IMR-90 (cell line): ENCODE measurements around the gene LUC7L3. TPM values are rescaled to one million over a fixed set of nuclear protein-coding genes. Genes with fewer than 3 reads are reported as not detected.

ENCODE experiments used
- ATAC-seq: fragments of 200-7000 bp; cut with Tn5 transposase; 2 replicates; pipeline ENCODE4 v1.9.1; 2020; ENCODE audit warnings: low read depth, mild to moderate bottlenecking, moderate library complexity
- BruUV-seq: library from RNA; stranded (reverse); fragments of 400-500 nt; replicated peaks from 2 replicates; lab custom pipeline; 2021; lab: Mats Ljungman, UMichigan
- CTCF ChIA-PET: fragments of 300-600 bp; formaldehyde crosslinking; extraction: SDS; loops from one replicate; lab custom pipeline; 2021; ENCODE audit warnings: antibody characterized with exemption; lab: Yijun Ruan, JAX
- POLR2A ChIA-PET: fragments of 300-600 bp; sonication (Branson Sonifier 250); formaldehyde crosslinking; loops from one replicate; lab custom pipeline; 2022; ENCODE audit warnings: antibody characterized with exemption; ENCODE audit not compliant: unreplicated experiment; lab: Charles Lee
- DNase-seq: peaks from one replicate; pipeline ENCODE4 v3.0.0; 2013
- H2AFZ ChIP-seq: replicated peaks from 2 replicates; pipeline ENCODE3; 2013; ENCODE audit warnings: low read length, mild to moderate bottlenecking; ENCODE audit not compliant: poor library complexity
- H2AK5ac ChIP-seq: 2 replicates; pipeline ENCODE4 v1.6.1; 2013; ENCODE audit warnings: low read depth, low read length, inconsistent platforms
- H2AK9ac ChIP-seq: replicated peaks from 2 replicates; pipeline ENCODE3; 2013; ENCODE audit warnings: mild to moderate bottlenecking, low read depth, low read length, moderate library complexity; ENCODE audit not compliant: poor library complexity
- H2BK120ac ChIP-seq: 2 replicates; pipeline ENCODE4 v1.6.1; 2013; ENCODE audit warnings: low read depth, low read length, inconsistent platforms
- H2BK15ac ChIP-seq: 3 replicates; pipeline ENCODE4 v1.6.1; 2013; ENCODE audit warnings: low read depth, low read length, inconsistent platforms
- H2BK20ac ChIP-seq: 2 replicates; pipeline ENCODE4 v1.6.1; 2013; ENCODE audit warnings: low read depth, mild to moderate bottlenecking, inconsistent platforms, low read length, moderate library complexity
- H2BK5ac ChIP-seq: 2 replicates; pipeline ENCODE4 v1.6.1; 2013; ENCODE audit warnings: mild to moderate bottlenecking, low read depth, low read length, inconsistent platforms; ENCODE audit not compliant: poor library complexity, severe bottlenecking
- H3K14ac ChIP-seq: replicated peaks from 2 replicates; pipeline ENCODE4 v1.6.1; 2013; ENCODE audit warnings: low read depth, low read length, inconsistent platforms
- H3K18ac ChIP-seq: 2 replicates; pipeline ENCODE4 v1.6.1; 2013; ENCODE audit warnings: low read depth, low read length, control low read depth
- H3K23ac ChIP-seq: 2 replicates; pipeline ENCODE4 v1.6.1; 2013; ENCODE audit warnings: low read depth, low read length, inconsistent platforms
- H3K27ac ChIP-seq: 2 replicates; pipeline ENCODE4 v1.5.1; 2013; ENCODE audit warnings: mild to moderate bottlenecking, control low read depth, low read length; ENCODE audit not compliant: insufficient read depth
- H3K27me3 ChIP-seq: 2 replicates; pipeline ENCODE4 v1.6.1; 2013; ENCODE audit warnings: low read length; ENCODE audit not compliant: control insufficient read depth, insufficient read depth
- H3K36me3 ChIP-seq: 2 replicates; pipeline ENCODE4 v1.6.1; 2013; ENCODE audit warnings: low read length, mixed read lengths; ENCODE audit not compliant: control insufficient read depth, insufficient read depth
- H3K4ac ChIP-seq: 2 replicates; pipeline ENCODE4 v1.6.1; 2013; ENCODE audit warnings: low read depth, low read length, inconsistent platforms
- H3K4me1 ChIP-seq: 2 replicates; pipeline ENCODE4 v1.6.1; 2013; ENCODE audit warnings: low read length, mixed read lengths; ENCODE audit not compliant: control insufficient read depth, insufficient read depth
- H3K4me2 ChIP-seq: 2 replicates; pipeline ENCODE4 v1.6.1; 2013; ENCODE audit warnings: low read depth, mild to moderate bottlenecking, control low read depth, low read length, moderate library complexity
- H3K4me3 ChIP-seq: 2 replicates; pipeline ENCODE4 v1.5.1; 2013; ENCODE audit warnings: low read depth, mild to moderate bottlenecking, control low read depth, low read length, moderate library complexity; ENCODE audit not compliant: insufficient read depth
- H3K56ac ChIP-seq: 2 replicates; pipeline ENCODE4 v1.6.1; 2013; ENCODE audit warnings: low read length, inconsistent platforms; ENCODE audit not compliant: insufficient read depth; ENCODE audit errors: extremely low read depth
- H3K79me1 ChIP-seq, 2 experiments: 2 replicates each; pipeline ENCODE4 v1.6.1; 2013; ENCODE audit warnings: low read length in 2 of 2, inconsistent platforms in 1 of 2, low read depth in 1 of 2
- H3K9ac ChIP-seq: 2 replicates; pipeline ENCODE4 v1.6.1; 2013; ENCODE audit warnings: low read depth, low read length, control low read depth
- H3K9me1 ChIP-seq: 2 replicates; pipeline ENCODE4 v1.6.1; 2013; ENCODE audit warnings: low read length, inconsistent platforms; ENCODE audit not compliant: insufficient read depth
- H3K9me3 ChIP-seq: 2 replicates; pipeline ENCODE4 v1.6.1; 2013; ENCODE audit warnings: low read length; ENCODE audit not compliant: control insufficient read depth, insufficient read depth
- H4K20me1 ChIP-seq: 2 replicates; pipeline ENCODE4 v1.6.1; 2013; ENCODE audit warnings: low read length, inconsistent platforms; ENCODE audit not compliant: insufficient read depth
- H4K5ac ChIP-seq: 2 replicates; pipeline ENCODE4 v1.6.1; 2013; ENCODE audit warnings: mild to moderate bottlenecking, low read depth, low read length, control low read depth
- H4K8ac ChIP-seq, 2 experiments: 2 replicates each; pipeline ENCODE4 v1.6.1; 2013; ENCODE audit warnings: low read depth in 2 of 2, low read length in 2 of 2, control low read depth in 1 of 2, inconsistent platforms in 1 of 2
- H4K91ac ChIP-seq: 2 replicates; pipeline ENCODE4 v1.6.1; 2013; ENCODE audit warnings: low read depth, low read length, inconsistent platforms; ENCODE audit not compliant: insufficient read depth
- CTCF ChIP-seq: conservative IDR thresholded peaks from 2 replicates; pipeline ENCODE4 v1.5.1; 2012; ENCODE audit warnings: mild to moderate bottlenecking, low read depth, low read length, improper control_type of control experiment
- FOS ChIP-seq: fragments of 150-350 bp; IDR thresholded peaks from 2 replicates; pipeline ENCODE4 v1.6.1; 2016; ENCODE audit warnings: low read depth, low read length
- MAFK ChIP-seq: IDR thresholded peaks from 2 replicates; pipeline ENCODE4 v1.6.1; 2012; ENCODE audit warnings: low read depth, low read length, improper control_type of control experiment
- MAZ ChIP-seq: IDR thresholded peaks from 2 replicates; pipeline ENCODE4 v1.6.1; 2012; ENCODE audit warnings: low read depth, mild to moderate bottlenecking, low read length, improper control_type of control experiment, moderate library complexity, borderline replicate concordance
- MXI1 ChIP-seq: IDR thresholded peaks from 2 replicates; pipeline ENCODE4 v1.6.1; 2012; ENCODE audit warnings: low read depth, mild to moderate bottlenecking, low read length, moderate library complexity, borderline replicate concordance
- NFE2L2 ChIP-seq: fragments of 150-350 bp; IDR thresholded peaks from 2 replicates; pipeline ENCODE4 v1.6.1; 2016; ENCODE audit warnings: low read depth, mild to moderate bottlenecking, low read length
- WGBS, 2 experiments: methylation state at CpG; one replicate each; pipeline versions ENCODE4 v1.1.5 to v1.1.7; 2013; ENCODE audit warnings: missing lambda C conversion rate in 2 of 2; ENCODE audit not compliant: insufficient read length in 1 of 2; ENCODE audit errors: extremely low coverage in 2 of 2; 5-methylcytosine and 5-hydroxymethylcytosine counted together
- dilution Hi-C: fragments of 300-500 bp; cut with HindIII; formaldehyde crosslinking; loops from one replicate; pipeline ENCODE4 v1.14.3; 2018; ENCODE audit warnings: low sequenced_read_pairs; ENCODE audit not compliant: unreplicated experiment
- in situ Hi-C: fragments of 300-500 bp; cut with MboI; formaldehyde crosslinking; loops from 3 replicates; pipeline ENCODE4 v1.14.3; 2019; ENCODE audit warnings: low sequenced_read_pairs, inconsistent platforms, mixed read lengths
- intact Hi-C: fragments of 100-400 bp; cut with micrococcal nuclease; formaldehyde crosslinking; loops from 2 replicates; pipeline ENCODE4 v1.10.0; 2022
- polyA plus RNA-seq, 3 experiments: library from polyadenylated mRNA; depleted of rRNA; stranded (reverse); fragments of >200 nt; gene quantifications; 2 replicates each; pipeline ENCODE4 v1.2.3, GENCODE V29; 2012; ENCODE audit warnings: low replicate concordance in 1 of 3
- total RNA-seq: library from RNA; depleted of rRNA; stranded (reverse); fragments of >200 nt; gene quantifications from 2 replicates; pipeline ENCODE4 v1.2.3, GENCODE V29; 2012

The LUC7L3 gene
- total and polyA plus RNA-seq, 2 of the 4 experiments (the other 2 are of a cell fraction) = 17.7 to 44.7 TPM

DNA sequence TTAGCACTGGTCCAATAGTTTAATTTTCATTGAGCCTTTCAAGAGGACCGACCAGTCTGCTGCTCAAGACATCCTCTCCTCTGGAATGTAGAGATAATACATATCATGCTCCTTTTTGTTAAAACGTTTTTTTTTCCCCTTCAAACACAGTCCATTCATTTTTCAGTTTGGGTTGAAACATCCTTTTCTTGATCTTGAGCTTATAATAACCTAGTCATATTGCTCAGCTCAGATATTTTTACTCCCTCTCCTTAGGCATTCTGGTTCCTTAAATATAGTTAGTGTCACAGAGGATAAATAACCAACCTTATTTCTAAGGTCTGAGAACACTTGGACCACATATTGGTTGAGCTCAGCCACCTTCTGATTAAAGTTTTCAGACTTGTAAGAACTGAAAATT lies 35.1 kb downstream of the LUC7L3 start:
- Histone ChIP-seq H4K8ac (no peak overlapping the region), H4K91ac (no peak overlapping the region), H2BK5ac (no peak overlapping the region), H3K27ac (no peak overlapping the region), H2BK15ac (no peak overlapping the region), H4K5ac (no peak overlapping the region), H3K79me1 (peaks cover 4 to 8% of the 10 kb centered on the region in 2 experiments; a peak in 2 of 4 replicates), H2AK9ac (no peak overlapping the region), H3K36me3 (peaks cover 19% of the 10 kb centered on the region), H3K14ac (no peak overlapping the region), H2BK120ac (no peak overlapping the region), H3K9me3 (no peaks in the 10 kb centered on the region), H3K9ac (no peak overlapping the region), H3K4me3 (no peak overlapping the region), H3K27me3 (no peaks in the 10 kb centered on the region), H3K23ac (no peak overlapping the region), H2AK5ac (no peak overlapping the region), H3K18ac (no peak overlapping the region), H3K4me1 (no peaks in the 10 kb centered on the region), H3K9me1 (peaks cover 3% of the 10 kb centered on the region; the same call in 1 of the 2 replicates), H4K20me1 (0 out of 2 replicates have a peak, but pooled peaks cover 5% of the 10 kb centered on the region), H2AFZ (no peak overlapping the region), H2BK20ac (no peak overlapping the region), H3K4me2 (no peak overlapping the region), H3K4ac (no peak overlapping the region), H3K56ac (no peak overlapping the region)
- intact Hi-C loops = no loop called here
- WGBS, 2 experiments = no CpG with 5 or more reads among the region's 2 CpGs
- no TSS peak for BruUV-seq
- ChIA-PET CTCF (interaction anchor here (0.6 to 1.0 kb wide), 2 partner anchors 13 to 48 kb away, joined by 3 read pairs; no protein-coding TSS in a partner anchor), POLR2A (no interaction called here)
- TF ChIP-seq MXI1 = no peak
- TF ChIP-seq FOS = no peak
- TF ChIP-seq NFE2L2 = no peak
- no peak for TF ChIP-seq CTCF
- no peak for TF ChIP-seq MAFK
- TF ChIP-seq MAZ = no peak
- in situ Hi-C loops = no loop called here
- dilution Hi-C loops = no loop called here
- no peak for ATAC-seq
- DNase-seq = no peak
